ENCODE data around the gene GNA12. TPM values are rescaled to one million over a fixed set of nuclear protein-coding genes. Genes with fewer than 3 reads are reported as not detected.

GNA12 gene
- polyA plus RNA-seq, 1 of the 3 experiments (the other 2 are of a cell fraction), result 64.8 TPM

DNA sequence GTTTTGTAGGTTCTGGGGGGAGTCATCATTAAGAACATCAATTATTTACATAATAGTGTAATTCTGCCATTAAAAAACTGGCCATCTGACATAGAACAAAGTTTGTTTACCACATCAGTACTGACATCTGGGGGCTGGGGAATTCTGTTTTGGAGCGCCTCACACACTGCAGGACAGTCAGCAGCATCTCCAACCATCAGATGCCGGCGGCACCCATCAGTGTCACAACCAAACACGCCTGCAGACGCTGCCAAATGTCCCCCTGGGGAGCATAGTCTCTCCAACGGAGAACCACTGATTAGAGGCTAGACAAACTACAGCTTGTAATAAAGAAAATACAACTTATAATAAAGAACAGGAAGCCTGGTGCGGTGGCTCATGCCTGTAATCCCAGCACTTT lies 26.0 kb downstream of the GNA12 start (continued):
- TF ChIP-seq, protein P1, sequence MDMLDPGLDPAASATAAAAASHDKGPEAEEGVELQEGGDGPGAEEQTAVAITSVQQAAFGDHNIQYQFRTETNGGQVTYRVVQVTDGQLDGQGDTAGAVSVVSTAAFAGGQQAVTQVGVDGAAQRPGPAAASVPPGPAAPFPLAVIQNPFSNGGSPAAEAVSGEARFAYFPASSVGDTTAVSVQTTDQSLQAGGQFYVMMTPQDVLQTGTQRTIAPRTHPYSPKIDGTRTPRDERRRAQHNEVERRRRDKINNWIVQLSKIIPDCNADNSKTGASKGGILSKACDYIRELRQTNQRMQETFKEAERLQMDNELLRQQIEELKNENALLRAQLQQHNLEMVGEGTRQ (IDR thresholded peaks at IDR 0.05; ENCODE audit: borderline replicate concordance, low read depth, low read length), result no peak

DNA sequence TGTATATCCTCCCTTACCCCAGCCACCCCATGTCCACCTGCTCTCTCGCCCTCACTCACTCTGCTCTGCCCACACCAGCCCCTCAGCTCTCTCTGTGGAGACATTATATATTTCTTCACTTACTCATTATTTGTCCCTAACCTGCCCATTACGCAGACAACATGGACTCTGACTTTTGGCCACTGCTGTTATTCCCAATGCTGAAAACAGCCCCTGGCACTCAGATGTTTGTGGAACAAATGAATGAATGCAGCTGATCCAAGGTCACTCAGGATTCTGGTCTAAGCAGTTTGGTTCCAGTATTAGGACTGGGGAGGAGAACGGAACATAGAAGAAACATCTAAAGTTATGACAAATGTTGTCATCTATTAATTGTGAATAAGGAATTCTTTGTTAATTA lies 26.7 kb downstream of the GNA12 start:
- ChIA-PET POLR2A (no interaction called here), CTCF (interaction anchor here (0.8 to 3.9 kb wide), 3 partner anchors 9 to 146 kb away, joined by 3 to 12 read pairs (median 8); no protein-coding TSS in a partner anchor)
- H2AFZ ChIP-seq (ENCODE audit: low read depth), result no peak overlapping the region

DNA sequence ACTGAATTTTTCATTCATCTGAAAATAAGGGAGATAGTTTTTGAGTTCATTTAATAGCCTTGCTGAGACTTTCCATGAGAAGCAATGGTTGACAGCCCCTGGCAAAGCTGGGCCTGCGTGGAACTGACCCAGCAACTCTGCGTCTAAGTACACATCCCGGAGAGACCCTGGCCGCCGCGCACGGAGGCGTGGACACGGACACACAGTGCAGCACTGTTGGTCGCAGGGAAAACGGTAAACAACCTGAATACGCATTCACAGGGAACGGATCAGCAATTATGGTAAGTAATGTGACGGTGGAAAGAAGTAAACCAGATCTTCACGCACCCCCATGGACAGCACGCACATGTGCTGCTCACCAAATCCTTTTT lies 28.2 kb downstream of the GNA12 start:
- H3K27me3 ChIP-seq (ENCODE audit: insufficient read depth), result no peaks in the 10 kb centered on the region
- peaks cover 3 to 16% of the 10 kb centered on the region in 2 experiments; a peak in 3 of 4 replicates for H3K4me1 ChIP-seq (ENCODE audit: control insufficient read depth in 1 of 2, insufficient read depth in 2 of 2, low read depth in 1 of 2, low read length in 1 of 2)
- no peak for DNase-seq
- H4K20me1 ChIP-seq (ENCODE audit: insufficient read depth), result peaks cover 21% of the 10 kb centered on the region
- no peak overlapping the region for H3K9ac ChIP-seq
- no peak overlapping the region for H3K27ac ChIP-seq (ENCODE audit: low read depth in 2 of 2, low read length in 1 of 2)
- no peak overlapping the region for H2AFZ ChIP-seq (ENCODE audit: low read depth)
- ChIA-PET POLR2A (no interaction called here), CTCF (interaction anchor here (0.9 kb wide), 1 partner anchor 8 kb away, joined by 3 read pairs; no protein-coding TSS in a partner anchor)
- WGBS (ENCODE audit: low lambda C conversion rate), result 90% methylated on average over 16 of the region's 16 CpGs
- no peak overlapping the region for H3K4me2 ChIP-seq
- H3K79me2 ChIP-seq (ENCODE audit: insufficient read depth), result peaks cover 97% of the 10 kb centered on the region
- H3F3A ChIP-seq (replicated peaks; ENCODE audit: insufficient read depth), result peaks cover 13% of the 10 kb centered on the region
- no peaks in the 10 kb centered on the region for H3K36me3 ChIP-seq (replicated peaks in 1 of 2; ENCODE audit: control insufficient read depth in 1 of 2, insufficient read depth in 2 of 2, low read length in 1 of 2)
- H3K9me3 ChIP-seq, result no peaks in the 10 kb centered on the region
- H3K4me3 ChIP-seq (ENCODE audit: low read depth in 2 of 2, low read length in 1 of 2), result no peak overlapping the region
- H3K9me2 ChIP-seq, result no peaks in the 10 kb centered on the region
- TF ChIP-seq RFX5 (IDR thresholded peaks at IDR 0.05; ENCODE audit: low read length), result no peak
- no peak for TF ChIP-seq GATA2 (CRISPR knock-in tag; IDR thresholded peaks at IDR 0.05)
- TF ChIP-seq, protein P2, sequence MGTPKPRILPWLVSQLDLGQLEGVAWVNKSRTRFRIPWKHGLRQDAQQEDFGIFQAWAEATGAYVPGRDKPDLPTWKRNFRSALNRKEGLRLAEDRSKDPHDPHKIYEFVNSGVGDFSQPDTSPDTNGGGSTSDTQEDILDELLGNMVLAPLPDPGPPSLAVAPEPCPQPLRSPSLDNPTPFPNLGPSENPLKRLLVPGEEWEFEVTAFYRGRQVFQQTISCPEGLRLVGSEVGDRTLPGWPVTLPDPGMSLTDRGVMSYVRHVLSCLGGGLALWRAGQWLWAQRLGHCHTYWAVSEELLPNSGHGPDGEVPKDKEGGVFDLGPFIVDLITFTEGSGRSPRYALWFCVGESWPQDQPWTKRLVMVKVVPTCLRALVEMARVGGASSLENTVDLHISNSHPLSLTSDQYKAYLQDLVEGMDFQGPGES (IDR thresholded peaks at IDR 0.05; ENCODE audit: low read depth, low read length), result no peak
- TF ChIP-seq RCOR1 (IDR thresholded peaks at IDR 0.05; ENCODE audit: low read length), result no peak
- no peak for TF ChIP-seq CHD2 (IDR thresholded peaks at IDR 0.05; ENCODE audit: low read length, partially characterized antibody)
- TF ChIP-seq, protein P1 (IDR thresholded peaks at IDR 0.05; ENCODE audit: borderline replicate concordance, low read depth, low read length), result no peak
- no peak for TF ChIP-seq GABPA (IDR thresholded peaks at IDR 0.05; ENCODE audit: low read depth)
- TF ChIP-seq TAF1 (IDR thresholded peaks at IDR 0.05; ENCODE audit: borderline replicate concordance, low read depth, low read length), result no peak
- no peak for TF ChIP-seq EP300 (IDR thresholded peaks at IDR 0.05; ENCODE audit: borderline replicate concordance in 1 of 2, low read depth in 1 of 2, low read length in 1 of 2)
- no peak for TF ChIP-seq NFIC (IDR thresholded peaks at IDR 0.05; ENCODE audit: borderline replicate concordance)
- no peak for TF ChIP-seq TCF12 (IDR thresholded peaks at IDR 0.05)
- no peak for TF ChIP-seq ELF1 (IDR thresholded peaks at IDR 0.05)
- TF ChIP-seq, protein P3, sequence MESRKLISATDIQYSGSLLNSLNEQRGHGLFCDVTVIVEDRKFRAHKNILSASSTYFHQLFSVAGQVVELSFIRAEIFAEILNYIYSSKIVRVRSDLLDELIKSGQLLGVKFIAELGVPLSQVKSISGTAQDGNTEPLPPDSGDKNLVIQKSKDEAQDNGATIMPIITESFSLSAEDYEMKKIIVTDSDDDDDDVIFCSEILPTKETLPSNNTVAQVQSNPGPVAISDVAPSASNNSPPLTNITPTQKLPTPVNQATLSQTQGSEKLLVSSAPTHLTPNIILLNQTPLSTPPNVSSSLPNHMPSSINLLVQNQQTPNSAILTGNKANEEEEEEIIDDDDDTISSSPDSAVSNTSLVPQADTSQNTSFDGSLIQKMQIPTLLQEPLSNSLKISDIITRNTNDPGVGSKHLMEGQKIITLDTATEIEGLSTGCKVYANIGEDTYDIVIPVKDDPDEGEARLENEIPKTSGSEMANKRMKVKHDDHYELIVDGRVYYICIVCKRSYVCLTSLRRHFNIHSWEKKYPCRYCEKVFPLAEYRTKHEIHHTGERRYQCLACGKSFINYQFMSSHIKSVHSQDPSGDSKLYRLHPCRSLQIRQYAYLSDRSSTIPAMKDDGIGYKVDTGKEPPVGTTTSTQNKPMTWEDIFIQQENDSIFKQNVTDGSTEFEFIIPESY (IDR thresholded peaks at IDR 0.05; ENCODE audit: borderline replicate concordance, low read depth), result no peak
- TF ChIP-seq SMC3 (IDR thresholded peaks at IDR 0.05; ENCODE audit: low read depth, low read length), result no peak
- no peak for TF ChIP-seq MEF2A (IDR thresholded peaks at IDR 0.05; ENCODE audit: borderline replicate concordance, low read depth)
- TF ChIP-seq YY1 (IDR thresholded peaks at IDR 0.05; ENCODE audit: low read depth), result no peak

More for the DNA sequence above, 26.7 kb downstream of the GNA12 start:
- H4K20me1 ChIP-seq (ENCODE audit: insufficient read depth), result peaks cover 10% of the 10 kb centered on the region
- H3F3A ChIP-seq (replicated peaks; ENCODE audit: insufficient read depth), result peaks cover 29% of the 10 kb centered on the region
- 88% methylated on average over 3 of the region's 3 CpGs for WGBS (ENCODE audit: low lambda C conversion rate)
- peaks cover 10 to 24% of the 10 kb centered on the region in 2 experiments; a peak in 3 of 4 replicates for H3K4me1 ChIP-seq (ENCODE audit: control insufficient read depth in 1 of 2, insufficient read depth in 2 of 2, low read depth in 1 of 2, low read length in 1 of 2)
- H3K4me3 ChIP-seq (ENCODE audit: low read depth in 2 of 2, low read length in 1 of 2), result no peak overlapping the region
- peaks cover 90% of the 10 kb centered on the region for H3K79me2 ChIP-seq (ENCODE audit: insufficient read depth)
- H3K27me3 ChIP-seq (ENCODE audit: insufficient read depth), result no peaks in the 10 kb centered on the region
- no peak overlapping the region for H3K4me2 ChIP-seq
- H3K36me3 ChIP-seq (replicated peaks in 1 of 2; ENCODE audit: control insufficient read depth in 1 of 2, insufficient read depth in 2 of 2, low read length in 1 of 2), result no peaks in the 10 kb centered on the region
- H3K9ac ChIP-seq, result no peak overlapping the region
- DNase-seq, result no peak
- H3K27ac ChIP-seq (ENCODE audit: low read depth in 2 of 2, low read length in 1 of 2), result no peak overlapping the region
- no peaks in the 10 kb centered on the region for H3K9me2 ChIP-seq
- no peaks in the 10 kb centered on the region for H3K9me3 ChIP-seq
- TF ChIP-seq RXRA (IDR thresholded peaks at IDR 0.05; ENCODE audit: borderline replicate concordance, low read depth), result no peak
- TF ChIP-seq, protein P4, sequence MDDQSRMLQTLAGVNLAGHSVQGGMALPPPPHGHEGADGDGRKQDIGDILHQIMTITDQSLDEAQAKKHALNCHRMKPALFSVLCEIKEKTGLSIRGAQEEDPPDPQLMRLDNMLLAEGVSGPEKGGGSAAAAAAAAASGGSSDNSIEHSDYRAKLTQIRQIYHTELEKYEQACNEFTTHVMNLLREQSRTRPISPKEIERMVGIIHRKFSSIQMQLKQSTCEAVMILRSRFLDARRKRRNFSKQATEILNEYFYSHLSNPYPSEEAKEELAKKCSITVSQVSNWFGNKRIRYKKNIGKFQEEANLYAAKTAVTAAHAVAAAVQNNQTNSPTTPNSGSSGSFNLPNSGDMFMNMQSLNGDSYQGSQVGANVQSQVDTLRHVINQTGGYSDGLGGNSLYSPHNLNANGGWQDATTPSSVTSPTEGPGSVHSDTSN (IDR thresholded peaks at IDR 0.05), result no peak
- no peak for TF ChIP-seq YY1 (IDR thresholded peaks at IDR 0.05; ENCODE audit: low read depth)
- no peak for TF ChIP-seq GATA2 (CRISPR knock-in tag; IDR thresholded peaks at IDR 0.05)
- no peak for TF ChIP-seq FOSL2 (IDR thresholded peaks at IDR 0.05; ENCODE audit: borderline replicate concordance, low read depth)
- TF ChIP-seq CHD2 (IDR thresholded peaks at IDR 0.05; ENCODE audit: low read length, partially characterized antibody), result no peak
- TF ChIP-seq MXI1 (IDR thresholded peaks at IDR 0.05; ENCODE audit: low read depth, low read length), result no peak
- TF ChIP-seq NRF1 (IDR thresholded peaks at IDR 0.05; ENCODE audit: low read depth, low read length), result no peak
- TF ChIP-seq SMC3 (IDR thresholded peaks at IDR 0.05; ENCODE audit: low read depth, low read length), result no peak
- TF ChIP-seq FOXJ3 (CRISPR knock-in tag; IDR thresholded peaks at IDR 0.05), result no peak
- TF ChIP-seq POLR2AphosphoS5 (IDR thresholded peaks at IDR 0.05; ENCODE audit: low read depth, low read length), result no peak
- TF ChIP-seq RCOR1 (IDR thresholded peaks at IDR 0.05; ENCODE audit: low read length), result no peak
